ENCODE measurements around the gene LBR.

Gene LBR

GRCh38 chr1:225428068-225428880, 436 bp upstream of the LBR start:
- TF ChIP-seq ZFX (IDR thresholded peaks at IDR 0.05; ENCODE audit: borderline replicate concordance): no peak
- 0 out of 2 replicates have a peak, but pooled peaks have one; percentile 7 for TF ChIP-seq CTCF (IDR thresholded peaks at IDR 0.05)
- peak overlapping the region; percentile 71 for H3K27ac ChIP-seq

- peak overlapping the region; percentile 71 for H3K27ac ChIP-seq
- TF ChIP-seq CTCF (IDR thresholded peaks at IDR 0.05) (no peak), ZFX (IDR thresholded peaks at IDR 0.05; ENCODE audit: borderline replicate concordance) (no peak)
Measured at GRCh38 chr1:225426395-225427234, 1.2 kb downstream of the LBR start.

GRCh38 chr1:225425201-225425786, 2.5 kb downstream of the LBR start:
- no peak overlapping the region for H3K27ac ChIP-seq

GRCh38 chr1:225424562-225425200, 3.2 kb downstream of the LBR start:
- H3K27ac ChIP-seq: no peak overlapping the region

More at GRCh38 chr1:225425201-225425786, 2.5 kb downstream of the LBR start:
- no peak for TF ChIP-seq ZFX (IDR thresholded peaks at IDR 0.05; ENCODE audit: borderline replicate concordance)
- no peak for TF ChIP-seq CTCF (IDR thresholded peaks at IDR 0.05)

GRCh38 chr1:225423518-225423855, 4.4 kb downstream of the LBR start:
- TF ChIP-seq CTCF (IDR thresholded peaks at IDR 0.05) (no peak), ZFX (IDR thresholded peaks at IDR 0.05; ENCODE audit: borderline replicate concordance) (no peak)
- H3K27ac ChIP-seq: peak overlapping the region; percentile 42

More at GRCh38 chr1:225424562-225425200, 3.2 kb downstream of the LBR start:
- no peak for TF ChIP-seq ZFX (IDR thresholded peaks at IDR 0.05; ENCODE audit: borderline replicate concordance)
- TF ChIP-seq CTCF (IDR thresholded peaks at IDR 0.05): no peak

GRCh38 chr1:225422795-225423517, 4.9 kb downstream of the LBR start:
- no peak for TF ChIP-seq ZFX (IDR thresholded peaks at IDR 0.05; ENCODE audit: borderline replicate concordance)
- TF ChIP-seq CTCF (IDR thresholded peaks at IDR 0.05): no peak
- H3K27ac ChIP-seq: peak overlapping the region; percentile 42
